HepG2 (cell line): Measurements from ENCODE around the gene TCERG1L. TPM values are rescaled to one million over a fixed set of nuclear protein-coding genes. Genes with fewer than 3 reads are reported as not detected.

ENCODE experiments used
- ATAC-seq: fragments of 200-7000 bp; cut with Tn5 transposase; 3 replicates; pipeline ENCODE4 v1.9.1; 2020; ENCODE audit warnings: mild to moderate bottlenecking, moderate library complexity
- BruUV-seq: library from RNA; stranded (reverse); fragments of 400-500 nt; replicated peaks from 2 replicates; lab custom pipeline; 2021; lab: Mats Ljungman, UMichigan
- CTCF ChIA-PET: fragments of 300-600 bp; formaldehyde crosslinking; extraction: SDS; loops from one replicate; lab custom pipeline; 2021; ENCODE audit warnings: low total read pairs, inconsistent platforms, low intra/inter-chr PET ratio; lab: Yijun Ruan, JAX
- POLR2A ChIA-PET: fragments of 350-600 bp; sonication (Branson Sonifier 250); formaldehyde crosslinking; loops from one replicate; lab custom pipeline; 2020; ENCODE audit warnings: antibody characterized with exemption, inconsistent platforms; lab: Yijun Ruan, JAX
- DNase-seq: peaks from one replicate; pipeline ENCODE4 v3.0.0-alpha.2; 2015; ENCODE audit warnings: low spot score
- FAIRE-seq: peaks from 3 replicates; lab custom pipeline; 2011; peaks lifted over from hg19 to GRCh38; lab: Jason Lieb, UNC
- H2AFZ ChIP-seq: one replicate; pipeline ENCODE4 v1.6.1; 2011; ENCODE audit warnings: low read length, inconsistent platforms
- H3K27ac ChIP-seq: fragments of 300-600 bp; 3 replicates; pipeline ENCODE4 v1.8.0; 2011; ENCODE audit warnings: mixed run types, mild to moderate bottlenecking, mixed read lengths, low read length, inconsistent platforms; ENCODE audit not compliant: insufficient read depth; ENCODE audit errors: extremely low read length
- H3K27me3 ChIP-seq, 2 experiments: fragments of 200-600 bp in 1 of 2; 2 replicates in 1 of 2; 3 replicates in 1 of 2; pipeline versions ENCODE4 v1.6.0 to v1.8.0; 2011; ENCODE audit warnings: low read length in 2 of 2, mild to moderate bottlenecking in 2 of 2, moderate library complexity in 2 of 2, inconsistent platforms in 1 of 2; ENCODE audit not compliant: insufficient read depth in 2 of 2, control insufficient read depth in 1 of 2
- H3K36me3 ChIP-seq, 2 experiments: fragments of 200-600 bp in 1 of 2; replicated peaks in 1 of 2; 2 replicates in 1 of 2; 3 replicates in 1 of 2; pipeline versions ENCODE4 v1.5.1 to v1.8.0; 2011; ENCODE audit warnings: low read length in 2 of 2, inconsistent platforms in 1 of 2; ENCODE audit not compliant: insufficient read depth in 2 of 2, control insufficient read depth in 1 of 2
- H3K4me1 ChIP-seq: 2 replicates; pipeline ENCODE4 v1.5.1; 2012; ENCODE audit warnings: low read length, inconsistent platforms; ENCODE audit not compliant: insufficient read depth
- H3K4me2 ChIP-seq: 2 replicates; pipeline ENCODE4 v1.6.0; 2011; ENCODE audit warnings: low read depth, low read length, inconsistent platforms
- H3K4me3 ChIP-seq, 3 experiments: fragments of 200-600 bp in 1 of 3; sonication (generic), shearing (Covaris generic) in 1 of 3; replicated peaks in 1 of 3; 2 replicates each; pipeline ENCODE4 v1.5.1; 2011 to 2016; ENCODE audit warnings: low read length in 3 of 3, inconsistent platforms in 2 of 3, low read depth in 2 of 3, mild to moderate bottlenecking in 2 of 3, control low read depth in 1 of 3, mixed read lengths in 1 of 3; ENCODE audit not compliant: insufficient read depth in 1 of 3
- H3K79me2 ChIP-seq: one replicate; pipeline ENCODE4 v1.6.1; 2011; ENCODE audit warnings: low read length, inconsistent platforms; ENCODE audit not compliant: insufficient read depth
- H3K9ac ChIP-seq: 2 replicates; pipeline ENCODE4 v1.6.0; 2011; ENCODE audit warnings: mild to moderate bottlenecking, low read depth, low read length, inconsistent platforms; ENCODE audit not compliant: insufficient read depth
- H3K9me3 ChIP-seq: 2 replicates; pipeline ENCODE4 v1.5.1; 2012; ENCODE audit warnings: mild to moderate bottlenecking, low read length
- H4K20me1 ChIP-seq: 2 replicates; pipeline ENCODE4 v1.6.0; 2011; ENCODE audit warnings: inconsistent platforms, mild to moderate bottlenecking, low read length, moderate library complexity; ENCODE audit not compliant: insufficient read depth
- CBX2 ChIP-seq, 2 experiments: fragments of 200-600 bp in 1 of 2; sonication (generic); formaldehyde crosslinking in 1 of 2; IDR thresholded peaks; 2 replicates each; pipeline versions ENCODE4 v1.7.0 to v1.8.1; 2018 to 2022; ENCODE audit warnings: low read depth in 2 of 2, low read length in 1 of 2, mild to moderate bottlenecking in 1 of 2, missing genetic modification reagents in 1 of 2
- CEBPB ChIP-seq: IDR thresholded peaks from 2 replicates; pipeline ENCODE4 v1.6.1; 2011; ENCODE audit warnings: low read depth, low read length, improper control_type of control experiment, borderline replicate concordance
- CHD4 ChIP-seq: fragments of 200-600 bp; sonication (generic); IDR thresholded peaks from 2 replicates; pipeline ENCODE4 v1.7.0; 2017; ENCODE audit warnings: mild to moderate bottlenecking, low read length, borderline replicate concordance
- JUND ChIP-seq: sonication (generic); formaldehyde crosslinking; IDR thresholded peaks from 2 replicates; pipeline ENCODE4 v1.8.0; 2022; ENCODE audit warnings: mild to moderate bottlenecking, missing genetic modification reagents
- MBD4 ChIP-seq: IDR thresholded peaks from 2 replicates; pipeline ENCODE4 v1.6.1; 2012; ENCODE audit warnings: low read length, inconsistent platforms, borderline replicate concordance
- MXI1 ChIP-seq: IDR thresholded peaks from 3 replicates; pipeline ENCODE4 v1.6.1; 2012; ENCODE audit warnings: low read depth, low read length, inconsistent platforms, borderline replicate concordance
- PCBP1 ChIP-seq: fragments of 200-400 bp; formaldehyde crosslinking; IDR thresholded peaks from 2 replicates; pipeline ENCODE4 v1.6.1; 2017; ENCODE audit warnings: mild to moderate bottlenecking, low read depth, low read length, borderline replicate concordance
- POLR2AphosphoS5 ChIP-seq: IDR thresholded peaks from 2 replicates; pipeline ENCODE4 v1.6.1; 2012; ENCODE audit warnings: low read depth, low read length
- SNAI1 ChIP-seq: sonication (generic); formaldehyde crosslinking; IDR thresholded peaks from 2 replicates; pipeline ENCODE4 v1.5.0; 2020; ENCODE audit warnings: mild to moderate bottlenecking, missing genetic modification reagents, borderline replicate concordance
- TGIF2 ChIP-seq: IDR thresholded peaks from 2 replicates; pipeline ENCODE4 v1.6.1; 2016; ENCODE audit warnings: control low read depth, missing compliant biosample characterization
- ZKSCAN1 ChIP-seq: fragments of 150-350 bp; IDR thresholded peaks from 2 replicates; pipeline ENCODE4 v1.6.1; 2014; ENCODE audit warnings: low read length
- ZMAT3 ChIP-seq: sonication (generic); formaldehyde crosslinking; conservative IDR thresholded peaks from 2 replicates; pipeline ENCODE4 v1.7.0; 2021; ENCODE audit warnings: missing genetic modification reagents
- ZNF589 ChIP-seq: sonication (generic); formaldehyde crosslinking; conservative IDR thresholded peaks from 2 replicates; pipeline ENCODE4 v1.8.0; 2022; ENCODE audit warnings: mild to moderate bottlenecking, moderate library complexity, missing genetic modification reagents
- ZNF879 ChIP-seq: sonication (generic); formaldehyde crosslinking; IDR thresholded peaks from 2 replicates; pipeline ENCODE4 v1.8.1; 2023; ENCODE audit warnings: missing genetic modification reagents
- ZSCAN31 ChIP-seq: sonication (generic); formaldehyde crosslinking; IDR thresholded peaks from 2 replicates; pipeline ENCODE4 v1.5.0; 2020; ENCODE audit warnings: low read depth, mild to moderate bottlenecking, missing genetic modification reagents
- WGBS: methylation state at CpG from one replicate; pipeline ENCODE4 v1.1.6; 2017; ENCODE audit warnings: low lambda C conversion rate; 5-methylcytosine and 5-hydroxymethylcytosine counted together
- in situ Hi-C: cut with HindIII; loops from 2 replicates; pipeline ENCODE4 v1.10.0; 2017; ENCODE audit warnings: low pct_unique_long_range_greater_than_20kb; ENCODE audit not compliant: extremely low pct_ligation_motif_present
- intact Hi-C: fragments of 100-400 bp; cut with micrococcal nuclease; formaldehyde crosslinking; loops from one replicate; pipeline ENCODE4 v1.10.0; 2022; ENCODE audit not compliant: unreplicated experiment
- polyA plus RNA-seq, 8 experiments: library from polyadenylated mRNA; depleted of rRNA in 3 of 8; stranded (reverse) in 7 of 8; unstranded in 1 of 8; fragments of >200 nt; fragmentation: Illumina TruSeq in 4 of 8; extraction: Trizol in 4 of 8; gene quantifications; 2 replicates each; pipeline versions ENCODE4 v1.2.1 to v1.2.3, GENCODE V29; 2011 to 2016; ENCODE audit warnings: low read depth in 4 of 8, missing spikeins in 1 of 8, mixed read lengths in 1 of 8; ENCODE audit not compliant: insufficient read depth in 1 of 8
- total RNA-seq, 5 experiments: library from RNA; depleted of rRNA; stranded (reverse); fragments of >200 nt; fragmentation: Illumina TruSeq; extraction: Trizol; gene quantifications; 2 replicates each; pipeline ENCODE4 v1.2.3, GENCODE V29; 2016; ENCODE audit warnings: low read depth in 1 of 5
- TF ChIP-seq, protein P1 (sequence below): sonication (generic); formaldehyde crosslinking; IDR thresholded peaks from 2 replicates; pipeline ENCODE4 v1.8.1; 2023; ENCODE audit warnings: mild to moderate bottlenecking, moderate library complexity, missing genetic modification reagents
- TF ChIP-seq, protein P2 (sequence below): sonication (generic); formaldehyde crosslinking; IDR thresholded peaks from 2 replicates; pipeline ENCODE4 v1.4.0; 2020; ENCODE audit warnings: missing genetic modification reagents
- TF ChIP-seq, protein P3 (sequence below): sonication (generic); formaldehyde crosslinking; IDR thresholded peaks from 2 replicates; pipeline ENCODE4 v1.5.0; 2020; ENCODE audit warnings: missing genetic modification reagents

The TCERG1L gene
- total and polyA plus RNA-seq, 2 of the 13 experiments (the other 11 are each of a cell fraction or from before 2014, with no cell fraction given) = not detected

DNA sequence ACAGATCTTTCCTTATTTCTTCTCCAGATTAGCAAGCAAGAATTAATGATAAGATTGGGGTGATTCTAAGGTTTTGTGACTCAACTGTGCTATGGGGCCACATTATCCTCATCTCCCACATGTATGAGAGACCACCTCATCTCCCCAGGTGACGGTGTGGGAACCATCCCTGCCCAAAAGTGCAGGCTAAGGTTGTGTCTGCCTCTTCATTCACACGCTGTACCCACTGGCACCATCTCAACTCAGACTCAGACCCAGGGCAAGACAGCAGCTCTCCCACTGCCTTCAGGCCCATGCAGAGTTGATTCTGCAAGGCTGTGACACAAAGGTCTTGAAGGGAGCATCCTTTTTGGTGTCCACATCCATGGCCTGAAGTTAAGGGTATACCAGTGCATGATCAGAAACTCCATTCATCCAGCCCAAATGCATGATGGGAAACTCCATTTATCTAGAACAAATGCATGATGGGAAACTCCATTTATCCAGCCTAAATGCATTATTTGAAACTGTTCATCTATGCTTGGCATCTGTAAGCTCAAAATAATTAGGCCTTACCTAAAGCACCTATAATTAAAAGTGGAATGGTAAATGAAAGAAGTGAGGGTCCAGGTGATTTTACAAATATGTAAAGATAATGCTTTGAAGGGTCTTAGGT, 99.4 kb downstream of the TCERG1L start:
- no peak overlapping the region for H3K27ac ChIP-seq
- intact Hi-C loops = no loop called here
- no peaks in the 10 kb centered on the region for H3K36me3 ChIP-seq
- no peak overlapping the region for H3K4me2 ChIP-seq
- H4K20me1 ChIP-seq = no peaks in the 10 kb centered on the region
- no peak overlapping the region for H2AFZ ChIP-seq
- H3K4me1 ChIP-seq = no peaks in the 10 kb centered on the region
- POLR2A ChIA-PET = no interaction called here
- no peaks in the 10 kb centered on the region for H3K79me2 ChIP-seq
- WGBS = 0% methylated on average over 2 of the region's 2 CpGs
- peaks cover 9 to 57% of the 10 kb centered on the region in 2 experiments for H3K27me3 ChIP-seq
- CTCF ChIA-PET = no interaction called here
- DNase-seq = no peak
- no peak overlapping the region for H3K9ac ChIP-seq
- in situ Hi-C loops = no loop called here
- BruUV-seq = no TSS peak
- H3K9me3 ChIP-seq = no peaks in the 10 kb centered on the region
- no peak for FAIRE-seq
- H3K4me3 ChIP-seq = no peak overlapping the region
- no peak for ATAC-seq
- TF ChIP-seq, protein P1, sequence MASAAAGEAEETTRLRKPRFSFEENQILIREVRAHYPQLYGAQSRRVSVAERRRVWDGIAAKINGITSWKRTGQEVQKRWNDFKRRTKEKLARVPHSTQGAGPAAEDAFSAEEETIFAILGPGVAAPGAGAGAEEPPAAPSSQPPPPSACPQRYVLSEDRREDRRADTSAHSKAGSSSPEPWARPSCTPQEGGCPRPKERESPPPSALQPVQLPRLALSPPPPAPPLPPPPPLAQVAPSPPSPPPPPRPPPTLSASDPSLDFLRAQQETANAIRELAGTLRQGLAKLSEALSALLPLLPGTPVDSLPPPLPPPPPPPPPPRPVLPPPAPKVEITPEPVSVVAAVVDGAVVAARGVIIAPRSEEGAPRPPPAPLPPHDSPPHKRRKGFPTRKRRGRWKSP = no peak
- no peak for TF ChIP-seq PCBP1
- no peak for TF ChIP-seq ZKSCAN1
- no peak for TF ChIP-seq TGIF2 (CRISPR knock-in tag)

DNA sequence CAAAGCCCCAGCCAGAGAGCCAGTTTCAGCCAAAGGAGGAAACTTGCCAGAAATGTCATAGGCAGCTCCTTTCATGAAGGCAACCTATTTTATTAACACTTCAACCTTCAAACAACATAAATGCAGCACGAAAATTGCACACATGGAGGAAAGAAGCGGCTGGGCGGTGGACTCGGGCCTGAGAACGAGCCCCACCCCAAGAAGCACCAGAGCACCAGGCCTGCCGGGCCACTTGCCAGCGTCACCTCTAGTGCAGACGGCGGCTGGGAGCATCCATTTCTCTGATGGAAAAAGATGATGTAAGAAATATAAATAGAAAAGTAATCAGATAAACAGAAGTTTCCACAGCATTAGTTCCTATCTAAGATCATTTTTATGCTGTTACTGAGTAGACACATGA, 100.0 kb downstream of the TCERG1L start:
- 2% methylated on average over 9 of the region's 9 CpGs for WGBS
- no peaks in the 10 kb centered on the region for H3K4me1 ChIP-seq
- CTCF ChIA-PET = no interaction called here
- no peak overlapping the region for H3K9ac ChIP-seq
- no peaks in the 10 kb centered on the region for H4K20me1 ChIP-seq
- H3K79me2 ChIP-seq = no peaks in the 10 kb centered on the region
- DNase-seq (no peak), ATAC-seq (no peak), FAIRE-seq (no peak)
- BruUV-seq = no TSS peak
- H3K9me3 ChIP-seq = no peaks in the 10 kb centered on the region
- H3K27ac ChIP-seq = no peak overlapping the region
- in situ Hi-C loops (no loop called here), intact Hi-C loops (no loop called here)
- POLR2A ChIA-PET = no interaction called here
- no peak overlapping the region for H2AFZ ChIP-seq
- H3K4me2 ChIP-seq = no peak overlapping the region
- H3K36me3 ChIP-seq = no peaks in the 10 kb centered on the region
- H3K27me3 ChIP-seq = peaks cover 9 to 53% of the 10 kb centered on the region in 2 experiments
- no peak overlapping the region for H3K4me3 ChIP-seq
- TF ChIP-seq ZSCAN31 (CRISPR knock-in tag) (no peak), CEBPB (no peak), POLR2AphosphoS5 (no peak), CHD4 (no peak), JUND (no peak), MXI1 (no peak), ZMAT3 (no peak), ZNF589 (CRISPR knock-in tag) (no peak), SNAI1 (CRISPR knock-in tag) (no peak), MBD4 (no peak), CBX2 (IDR thresholded peaks at IDR 0.05; ENCODE audit: low read depth, low read length) (no peak), CBX2 (CRISPR knock-in tag; IDR thresholded peaks at IDR 0.05; ENCODE audit: low read depth) (no peak), ZNF879 (CRISPR knock-in tag) (no peak)
- TF ChIP-seq, protein P2, sequence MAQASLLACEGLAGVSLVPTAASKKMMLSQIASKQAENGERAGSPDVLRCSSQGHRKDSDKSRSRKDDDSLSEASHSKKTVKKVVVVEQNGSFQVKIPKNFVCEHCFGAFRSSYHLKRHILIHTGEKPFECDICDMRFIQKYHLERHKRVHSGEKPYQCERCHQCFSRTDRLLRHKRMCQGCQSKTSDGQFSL (CRISPR knock-in tag) = no peak
- TF ChIP-seq, protein P3, sequence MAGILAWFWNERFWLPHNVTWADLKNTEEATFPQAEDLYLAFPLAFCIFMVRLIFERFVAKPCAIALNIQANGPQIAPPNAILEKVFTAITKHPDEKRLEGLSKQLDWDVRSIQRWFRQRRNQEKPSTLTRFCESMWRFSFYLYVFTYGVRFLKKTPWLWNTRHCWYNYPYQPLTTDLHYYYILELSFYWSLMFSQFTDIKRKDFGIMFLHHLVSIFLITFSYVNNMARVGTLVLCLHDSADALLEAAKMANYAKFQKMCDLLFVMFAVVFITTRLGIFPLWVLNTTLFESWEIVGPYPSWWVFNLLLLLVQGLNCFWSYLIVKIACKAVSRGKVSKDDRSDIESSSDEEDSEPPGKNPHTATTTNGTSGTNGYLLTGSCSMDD (CRISPR knock-in tag) = no peak
